Stimulated activated CD8-positive, alpha-beta memory T cell treated with anti-CD3 and anti-CD28 coated beads, Interleukin-12 subunit alpha, Interleukin-12 subunit beta, amount 100 ng/mL, for 4 hours (primary cell): ENCODE data around the gene PLEK.

Experiments used
- DNase-seq: peaks from one replicate; pipeline ENCODE4 v3.0.0-alpha.2; 2020; ENCODE audit warnings: low read depth

The PLEK gene

GRCh38 chr2:68414876-68415275 lies 49.8 kb downstream of the PLEK start:
- DNase-seq = no peak

GRCh38 chr2:68415521-68415920 lies 50.4 kb downstream of the PLEK start:
- no peak for DNase-seq

- no peak for DNase-seq
These were observed 51.1 kb downstream of the PLEK start for GRCh38 chr2:68416081-68416675.

DNA sequence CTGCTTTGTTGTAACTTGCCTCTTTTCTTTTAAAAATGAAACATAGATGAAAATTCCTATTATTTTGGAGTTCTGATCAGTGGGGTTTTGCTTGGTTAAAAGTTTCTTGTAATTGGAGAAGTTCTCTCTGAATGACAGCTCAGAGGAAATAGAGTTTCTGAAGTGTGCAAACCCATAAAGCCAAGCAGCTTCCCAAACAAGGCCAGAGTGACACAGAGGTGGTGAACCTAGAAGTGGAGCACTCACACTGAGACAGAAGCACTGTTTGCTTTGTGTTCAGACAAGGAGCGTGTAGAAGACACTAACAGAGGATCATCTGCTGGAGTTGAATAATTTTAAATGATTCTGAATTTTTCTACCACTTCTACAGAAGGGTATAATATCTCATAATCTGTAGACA lies 52.8 kb downstream of the PLEK start:
- no peak for DNase-seq

DNA sequence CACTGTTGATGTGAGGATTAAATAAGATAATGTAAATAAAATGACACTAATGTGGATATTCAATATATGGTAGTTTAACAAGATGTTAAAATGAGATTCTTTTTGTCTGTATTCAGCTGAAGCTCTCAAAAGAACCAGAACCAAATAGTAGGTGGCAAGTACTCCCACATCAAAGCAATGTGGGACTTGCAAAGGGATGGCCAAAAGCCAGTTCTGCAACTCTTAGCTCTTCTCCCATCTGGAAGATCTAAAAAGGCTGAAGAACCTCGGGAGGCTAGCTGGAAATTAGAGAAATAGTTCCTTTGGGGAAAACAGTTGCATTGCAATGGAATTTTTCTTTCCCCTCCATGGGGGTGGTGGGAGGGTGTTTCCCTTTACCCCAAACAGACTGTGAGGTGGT lies 53.3 kb downstream of the PLEK start:
- DNase-seq = no peak

DNA sequence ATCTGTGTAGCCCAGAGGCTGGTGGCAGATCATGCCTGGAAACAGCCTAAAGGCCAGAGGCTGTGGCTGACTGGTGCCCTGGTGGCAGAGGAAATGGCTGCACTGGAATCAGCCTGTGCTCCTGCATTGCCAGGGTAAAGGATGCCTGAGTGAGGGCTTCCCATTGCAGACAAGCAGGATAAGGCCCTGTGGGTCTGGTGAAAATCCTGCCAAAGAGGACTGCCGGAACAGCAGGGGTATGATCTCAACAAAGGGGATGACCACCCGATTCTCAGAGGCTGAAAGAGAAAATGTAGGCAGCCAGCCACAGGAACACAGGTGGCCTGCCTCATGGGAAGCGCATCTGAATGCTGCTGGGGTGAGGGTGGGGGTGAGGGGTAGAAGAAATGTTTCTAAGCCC lies 53.8 kb downstream of the PLEK start:
- no peak for DNase-seq

DNA sequence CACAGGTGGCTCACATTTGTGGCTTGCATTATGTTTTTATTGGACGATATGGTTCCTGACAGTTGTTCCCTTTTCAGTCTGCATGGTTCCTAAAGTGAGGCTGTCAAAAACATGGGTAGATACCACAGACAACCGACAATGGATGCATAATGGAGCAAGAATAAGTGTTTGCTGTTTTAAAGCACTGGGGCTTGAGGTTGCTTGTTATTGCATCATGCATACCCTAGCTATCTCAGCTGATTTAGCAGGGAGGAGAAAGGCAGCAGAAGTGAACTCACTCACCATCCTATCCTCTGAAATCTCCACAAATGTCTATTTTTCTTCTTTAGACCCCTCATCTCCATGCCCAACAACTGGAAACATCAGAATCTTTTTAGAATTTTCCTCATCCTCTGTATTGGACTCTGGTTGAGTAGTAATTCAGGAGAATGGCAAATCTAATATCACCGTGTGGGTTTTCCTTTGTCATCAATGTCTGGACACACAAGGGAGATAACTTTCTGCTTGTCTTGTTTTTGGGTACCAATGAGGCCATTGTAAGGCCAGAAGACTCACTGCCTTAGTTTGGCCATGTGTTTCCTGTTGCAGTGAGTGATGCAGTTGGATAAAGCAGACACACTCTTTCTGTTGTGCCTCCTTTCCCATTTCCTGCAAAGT lies 55.3 kb downstream of the PLEK start:
- DNase-seq = no peak

- DNase-seq = no peak
These were observed 59.0 kb downstream of the PLEK start for GRCh38 chr2:68423966-68424650.

GRCh38 chr2:68425503-68425902 lies 60.4 kb downstream of the PLEK start:
- DNase-seq = no peak

DNA sequence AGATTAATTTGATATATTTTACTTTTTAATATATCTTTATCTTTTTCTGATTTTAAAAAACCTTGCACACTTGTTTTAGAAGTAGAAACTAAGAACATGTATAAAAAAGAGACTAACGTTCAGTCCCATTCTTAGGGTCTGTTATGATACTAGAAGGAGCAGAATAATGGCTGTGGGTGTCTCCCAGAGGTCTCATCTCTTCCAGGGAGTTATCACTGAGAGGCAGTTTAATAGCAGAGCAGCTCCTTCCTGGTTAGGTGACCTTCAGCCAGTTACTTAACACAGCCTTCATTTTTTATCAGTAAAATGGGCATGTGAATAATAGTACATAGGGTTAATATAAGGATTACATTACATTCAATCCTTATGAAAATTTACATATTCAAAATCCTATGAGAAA lies 61.4 kb downstream of the PLEK start:
- no peak for DNase-seq

GRCh38 chr2:68426848-68427579 lies 61.9 kb downstream of the PLEK start:
- no peak for DNase-seq

DNA sequence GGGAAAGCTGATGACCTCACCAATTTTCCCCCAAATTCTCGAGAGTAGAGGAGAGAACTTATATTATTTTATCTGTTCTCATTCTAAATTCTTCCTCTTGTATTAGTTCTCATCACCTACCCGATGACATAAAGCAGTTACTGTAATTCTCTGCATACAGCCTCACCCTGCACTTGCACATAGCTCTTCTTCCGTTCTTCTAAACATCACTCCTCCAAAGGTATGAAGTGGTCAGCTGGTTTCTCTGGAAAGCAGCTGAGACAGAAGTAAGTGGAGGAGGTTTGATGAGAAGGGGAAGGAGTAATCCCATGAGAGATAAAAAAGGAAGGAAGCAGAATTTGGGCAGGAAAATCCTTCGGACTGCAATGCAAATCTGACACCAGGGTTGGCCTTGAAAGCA lies 63.0 kb downstream of the PLEK start:
- no peak for DNase-seq

- no peak for DNase-seq
These were observed 63.7 kb downstream of the PLEK start for GRCh38 chr2:68428746-68429145.

DNA sequence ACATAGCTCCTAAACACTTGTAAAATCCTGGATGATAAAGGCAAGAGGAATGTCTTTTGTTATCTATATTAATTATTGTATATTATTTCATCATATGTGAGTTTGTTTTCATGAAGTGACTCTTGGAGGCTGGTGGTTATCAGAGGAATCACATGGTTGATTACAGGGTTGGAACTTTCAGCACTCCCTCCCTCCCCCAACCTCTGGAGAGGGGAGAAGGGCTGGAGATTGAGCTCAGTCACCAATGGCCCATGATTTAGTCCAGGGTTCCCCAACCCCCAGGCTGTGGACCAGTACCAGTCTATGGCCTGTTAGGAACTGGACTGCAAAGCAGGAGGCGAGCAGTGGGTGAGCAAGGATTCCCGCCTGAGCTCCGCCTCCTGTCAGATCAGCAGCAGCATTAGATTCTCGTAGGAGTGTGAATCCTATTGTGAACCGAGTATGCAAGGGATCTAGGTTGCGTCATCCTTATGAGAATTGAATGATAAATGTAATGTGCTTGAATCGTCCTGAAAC lies 64.3 kb downstream of the PLEK start:
- DNase-seq = no peak

DNA sequence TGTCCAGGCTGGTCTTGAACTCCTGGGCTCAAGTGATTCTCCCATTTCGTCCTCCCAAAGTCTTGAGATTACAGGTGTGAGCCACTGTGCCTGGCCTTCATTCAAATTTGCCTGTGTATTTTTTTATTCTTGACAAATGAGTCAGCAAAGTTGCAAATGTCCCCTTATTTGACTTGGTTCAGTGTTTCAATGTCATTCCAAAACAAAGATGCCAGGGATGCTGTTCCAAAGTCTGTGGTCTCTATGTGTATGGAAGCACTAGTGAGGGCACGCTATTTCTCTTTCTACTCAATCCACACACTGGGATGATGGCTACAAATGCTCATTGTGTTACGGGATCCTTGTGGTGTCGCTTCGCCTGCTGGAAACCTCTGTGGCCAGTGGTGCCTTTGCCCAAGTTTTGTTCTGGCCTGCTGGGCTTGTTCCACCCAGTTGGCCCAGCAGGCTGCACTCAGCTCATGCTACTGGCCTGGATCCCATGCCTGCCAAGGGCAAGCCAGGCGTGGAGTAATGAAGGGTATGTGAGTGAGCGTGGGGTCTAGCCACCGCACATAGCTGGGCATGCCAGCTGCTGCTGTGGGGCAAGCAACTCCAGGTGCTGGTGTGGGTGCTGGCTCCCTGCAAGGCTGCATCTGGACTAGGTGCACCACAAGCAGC lies 66.4 kb downstream of the PLEK start:
- no peak for DNase-seq

- DNase-seq = no peak
These were observed 67.9 kb downstream of the PLEK start for GRCh38 chr2:68432696-68433658.

DNA sequence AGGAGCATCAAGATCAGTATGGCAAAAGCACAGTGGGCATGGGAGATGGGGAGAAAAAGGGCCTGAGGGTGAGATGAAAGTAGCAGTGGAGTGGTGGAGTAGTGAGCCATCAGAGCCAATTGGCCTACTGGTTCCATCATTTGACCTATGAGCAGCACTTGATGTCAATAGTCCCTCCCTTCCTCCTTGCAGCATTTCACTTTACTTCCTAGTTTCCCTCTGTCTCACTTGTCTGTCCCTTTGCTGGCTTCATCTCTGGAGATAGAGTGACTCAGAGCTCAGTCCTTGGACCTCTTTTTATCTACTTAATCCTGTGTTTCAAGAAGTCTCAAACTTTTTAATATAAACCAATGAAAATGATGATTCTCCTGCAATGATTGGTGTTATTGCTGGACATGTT lies 69.9 kb downstream of the PLEK start:
- DNase-seq = no peak

- DNase-seq = no peak
These were observed 70.5 kb downstream of the PLEK start for GRCh38 chr2:68435615-68436014.

DNA sequence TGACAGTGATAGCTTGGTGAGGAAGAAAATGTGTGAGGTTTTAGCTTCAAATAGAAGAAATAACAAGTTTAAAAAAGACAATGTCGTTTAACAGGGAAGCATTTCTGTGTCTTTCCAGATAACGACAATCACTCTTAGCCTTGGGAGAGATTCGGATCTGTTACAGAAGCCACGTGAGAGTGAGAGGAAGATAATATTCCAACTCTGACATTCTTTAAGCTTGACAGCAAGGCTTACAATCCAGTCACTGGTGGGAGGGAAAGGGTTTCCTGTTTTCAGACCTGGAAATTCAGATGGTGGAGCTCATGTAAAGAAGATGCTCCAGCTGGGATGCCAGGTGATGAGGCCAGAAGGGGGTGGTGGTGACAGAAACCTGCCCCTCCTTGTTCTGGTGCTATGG lies 71.2 kb downstream of the PLEK start:
- no peak for DNase-seq

DNA sequence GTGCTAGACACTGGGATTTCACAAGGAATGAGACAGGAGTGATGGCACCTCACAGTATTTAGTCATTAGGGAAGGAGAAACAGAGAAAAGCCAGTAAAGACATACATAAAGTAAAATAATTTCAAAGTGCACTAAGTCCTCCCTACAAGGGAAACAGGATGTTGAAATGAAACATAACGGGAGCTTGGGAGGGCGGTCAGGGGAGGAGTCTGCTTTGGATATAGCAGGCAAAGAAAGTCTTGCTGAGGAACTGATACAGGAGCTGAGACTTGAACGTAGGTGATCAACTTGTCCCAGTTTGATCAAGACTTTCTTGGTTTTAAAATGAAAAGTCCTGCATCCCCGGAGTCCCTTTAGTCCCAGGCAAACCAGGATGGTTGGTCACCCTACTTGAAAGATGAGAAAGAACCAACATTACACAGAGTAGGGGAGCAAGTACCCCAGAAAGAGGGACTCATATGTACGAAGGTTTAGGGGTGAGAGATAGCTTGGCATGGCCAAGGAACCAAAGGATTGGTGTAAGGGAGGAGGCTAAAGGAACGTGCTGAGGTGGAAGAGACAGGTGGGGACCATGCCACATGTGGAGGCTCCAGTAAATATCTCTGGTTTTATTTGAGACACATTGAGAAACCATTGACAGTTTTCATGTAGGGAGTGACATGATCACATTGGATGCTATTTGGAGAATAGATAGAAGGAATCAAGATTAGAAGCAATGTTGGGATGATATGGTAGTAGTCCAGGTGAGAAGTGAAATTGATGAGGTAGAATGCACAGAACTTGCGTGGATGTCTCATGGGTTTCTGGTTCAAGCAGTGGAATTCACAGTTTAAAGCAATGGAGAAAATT lies 73.6 kb downstream of the PLEK start:
- no peak for DNase-seq
